Breast epithelium (tissue), 4 donors: ENCODE data around the gene A3GALT2. TPM values are rescaled to one million over a fixed set of nuclear protein-coding genes. Genes with fewer than 3 reads are reported as not detected.
A peak's percentile ranks its signal among the peaks of the same experiment; 100 is the strongest.

Experiments
- DNase-seq, 2 donors: peaks; one replicate each; pipeline ENCODE4 v3.0.0-alpha.2; 2019; ENCODE audit warnings: low spot score in 2 of 2
- H3K27ac ChIP-seq, 2 donors: fragments of 200-600 bp; sonication (generic) in 1 of 2; one replicate each; pipeline ENCODE4 v1.5.1; 2016 to 2019; ENCODE audit warnings: mild to moderate bottlenecking in 1 of 2
- H3K27me3 ChIP-seq, 2 donors: fragments of 200-600 bp; sonication (generic) in 1 of 2; one replicate each; pipeline versions ENCODE4 v1.5.1 to v1.6.0; 2017 to 2019; ENCODE audit warnings: control low read depth in 1 of 2, mild to moderate bottlenecking in 1 of 2
- H3K36me3 ChIP-seq: fragments of 200-600 bp; one replicate; pipeline ENCODE4 v1.5.1; 2019
- H3K4me1 ChIP-seq, 2 donors: fragments of 200-600 bp; sonication (generic); one replicate each; pipeline ENCODE4 v1.5.1; 2016 to 2019; ENCODE audit warnings: control low read depth in 1 of 2
- H3K4me3 ChIP-seq, 3 donors: fragments of 200-600 bp; sonication (generic); 1 replicate in 2 of 3; 2 replicates in 1 of 3; pipeline ENCODE4 v1.5.1; 2016 to 2019; ENCODE audit warnings: mild to moderate bottlenecking in 3 of 3, moderate library complexity in 2 of 3
- H3K9me3 ChIP-seq, 2 donors: fragments of 200-600 bp; sonication (generic) in 1 of 2; one replicate each; pipeline ENCODE4 v1.5.1; 2016 to 2019; ENCODE audit warnings: control low read depth in 1 of 2
- CTCF ChIP-seq, 3 donors: fragments of 450-650 bp; IDR thresholded peaks; one replicate each; pipeline ENCODE4 v1.5.1; 2016 to 2017; ENCODE audit warnings: antibody characterized with exemption in 3 of 3, mild to moderate bottlenecking in 3 of 3, moderate library complexity in 3 of 3
- POLR2A ChIP-seq: fragments of 450-650 bp; IDR thresholded peaks from one replicate; pipeline ENCODE4 v1.6.1; 2016; ENCODE audit warnings: antibody characterized with exemption, mild to moderate bottlenecking, moderate library complexity
- POLR2AphosphoS5 ChIP-seq, 3 donors: sonication (generic); formaldehyde crosslinking; IDR thresholded peaks; one replicate each; pipeline ENCODE4 v1.6.1; 2017; ENCODE audit warnings: antibody characterized with exemption in 3 of 3
- intact Hi-C: fragments of 100-400 bp; cut with DNase I; formaldehyde crosslinking; loops from one replicate; pipeline ENCODE4 v1.15.1; 2023; ENCODE audit warnings: low total_unique reads
- total RNA-seq, 3 donors: library from RNA; depleted of rRNA; stranded (reverse); fragments of >200 nt; gene quantifications; one replicate each; pipeline ENCODE4 v1.1.0, GENCODE V29; 2016

Gene A3GALT2
- total RNA-seq, 3 donors from 2014 or later = not detected

- Histone ChIP-seq H3K4me3 (peak overlapping the region in 1 of 3 donors; percentile 6), H3K4me1 (no peaks in the 10 kb centered on the region), H3K9me3 (no peaks in the 10 kb centered on the region), H3K27ac (peak overlapping the region; percentile 48 to 77), H3K27me3 (no peaks in the 10 kb centered on the region), H3K36me3 (no peaks in the 10 kb centered on the region)
- DNase-seq = no peak
- intact Hi-C loops = no loop called here
- TF ChIP-seq POLR2A = no peak
- TF ChIP-seq CTCF (IDR thresholded peaks at IDR 0.05) = no peak
- TF ChIP-seq POLR2AphosphoS5 (IDR thresholded peaks at IDR 0.05) = no peak
Observed at GRCh38 chr1:33268927-33269610, 51.8 kb downstream of the A3GALT2 start.

GRCh38 chr1:33268457-33268856, 52.4 kb downstream of the A3GALT2 start:
- Histone ChIP-seq H3K27me3 (no peaks in the 10 kb centered on the region), H3K9me3 (no peaks in the 10 kb centered on the region), H3K4me3 (no peak overlapping the region), H3K36me3 (no peaks in the 10 kb centered on the region), H3K4me1 (no peaks in the 10 kb centered on the region), H3K27ac (peak overlapping the region; percentile 48 to 77)
- intact Hi-C loops = no loop called here
- TF ChIP-seq CTCF (IDR thresholded peaks at IDR 0.05) = no peak
- TF ChIP-seq POLR2A = no peak
- TF ChIP-seq POLR2AphosphoS5 (IDR thresholded peaks at IDR 0.05) = no peak
- DNase-seq = no peak

DNA sequence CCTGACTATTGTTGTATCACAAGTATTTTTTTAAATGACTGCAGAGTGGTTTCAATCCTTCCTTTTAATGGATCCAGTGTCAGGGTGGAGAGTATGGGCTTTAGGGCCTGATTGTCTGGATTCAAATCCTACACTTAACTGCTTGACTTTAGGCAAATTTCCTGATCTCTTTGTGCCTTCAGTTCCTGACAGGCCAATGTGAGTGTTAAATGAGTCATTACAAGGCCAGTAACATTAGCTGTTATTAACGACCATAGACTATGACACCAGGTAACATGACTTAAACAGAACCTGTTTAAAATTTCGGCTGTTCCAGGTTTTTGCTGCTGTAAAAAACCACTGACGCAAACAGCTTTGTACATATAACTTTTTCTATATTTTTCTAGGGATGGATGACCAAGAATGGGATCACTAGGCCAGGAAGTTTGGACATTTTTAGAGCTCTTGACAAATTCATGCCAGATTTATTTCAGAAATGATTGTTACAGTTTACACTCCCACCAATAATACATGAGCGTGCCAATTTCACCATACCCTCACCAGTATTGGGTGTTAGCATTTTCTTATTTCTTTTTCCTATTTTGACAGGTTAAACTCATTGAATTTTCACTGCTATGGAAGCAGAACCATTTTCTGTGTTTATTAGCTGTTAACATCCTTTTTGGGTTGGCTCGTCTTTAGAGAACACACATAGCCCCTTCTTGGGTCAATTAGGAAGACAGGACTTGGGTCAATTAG, 53.3 kb downstream of the A3GALT2 start:
- Histone ChIP-seq H3K4me3 (no peak overlapping the region), H3K4me1 (no peaks in the 10 kb centered on the region), H3K36me3 (no peaks in the 10 kb centered on the region), H3K9me3 (no peaks in the 10 kb centered on the region), H3K27ac (peak overlapping the region in 1 of 2 donors; percentile 77), H3K27me3 (no peaks in the 10 kb centered on the region)
- TF ChIP-seq POLR2A (no peak), POLR2AphosphoS5 (IDR thresholded peaks at IDR 0.05) (no peak), CTCF (IDR thresholded peaks at IDR 0.05) (no peak)
- no peak for DNase-seq
- intact Hi-C loops = no loop called here

- Histone ChIP-seq H3K36me3 (no peaks in the 10 kb centered on the region), H3K9me3 (no peaks in the 10 kb centered on the region), H3K27ac (no peak overlapping the region), H3K4me3 (no peak overlapping the region), H3K4me1 (no peaks in the 10 kb centered on the region), H3K27me3 (no peaks in the 10 kb centered on the region)
- intact Hi-C loops = no loop called here
- DNase-seq = no peak
- no peak for TF ChIP-seq CTCF (IDR thresholded peaks at IDR 0.05)
- no peak for TF ChIP-seq POLR2A
- no peak for TF ChIP-seq POLR2AphosphoS5 (IDR thresholded peaks at IDR 0.05)
Observed at GRCh38 chr1:33266766-33267165, 54.1 kb downstream of the A3GALT2 start.
